H1 (cell line): ENCODE measurements around the gene PIP5K1B. TPM values are rescaled to one million over a fixed set of nuclear protein-coding genes. Genes with fewer than 3 reads are reported as not detected.

Experiments used
- CTCF ChIA-PET: fragments of 300-600 bp; sonication (Branson Sonifier 250); formaldehyde crosslinking; loops from one replicate; lab custom pipeline; 2021; ENCODE audit not compliant: partially characterized antibody; lab: Charles Lee
- POLR2A ChIA-PET: fragments of 300-600 bp; sonication (Branson Sonifier 250); formaldehyde crosslinking; loops from one replicate; lab custom pipeline; 2021; ENCODE audit warnings: inconsistent platforms; ENCODE audit not compliant: partially characterized antibody; lab: Charles Lee
- DNase-seq, 2 experiments: peaks; one replicate each; pipeline versions ENCODE4 v3.0.0 to v3.0.0-alpha.2; 2010 to 2022; ENCODE audit warnings: low spot score in 2 of 2, low read depth in 1 of 2, mixed read lengths in 1 of 2
- FAIRE-seq: peaks from 2 replicates; lab custom pipeline; 2011; peaks lifted over from hg19 to GRCh38; lab: Jason Lieb, UNC
- H2AFZ ChIP-seq: 2 replicates; pipeline ENCODE4 v1.8.1; 2012; ENCODE audit warnings: low read length, inconsistent platforms
- H2AK5ac ChIP-seq: 2 replicates; pipeline ENCODE4 v1.6.1; 2013; ENCODE audit warnings: low read depth, low read length
- H2BK120ac ChIP-seq: replicated peaks from 2 replicates; pipeline ENCODE3; 2013; ENCODE audit warnings: low read depth, low read length, inconsistent platforms
- H2BK12ac ChIP-seq: 2 replicates; pipeline ENCODE4 v1.6.1; 2013; ENCODE audit warnings: low read depth, low read length
- H2BK15ac ChIP-seq: 2 replicates; pipeline ENCODE4 v1.6.1; 2013; ENCODE audit warnings: low read length
- H2BK20ac ChIP-seq: 2 replicates; pipeline ENCODE4 v1.6.1; 2013; ENCODE audit warnings: low read length
- H2BK5ac ChIP-seq: 2 replicates; pipeline ENCODE4 v1.6.1; 2013; ENCODE audit warnings: low read depth, low read length
- H3K14ac ChIP-seq: 2 replicates; pipeline ENCODE4 v1.6.1; 2013; ENCODE audit warnings: inconsistent platforms; ENCODE audit not compliant: insufficient read length
- H3K18ac ChIP-seq: 2 replicates; pipeline ENCODE4 v1.6.1; 2013; ENCODE audit warnings: low read length; ENCODE audit errors: extremely low read depth
- H3K23ac ChIP-seq: 2 replicates; pipeline ENCODE4 v1.6.1; 2013; ENCODE audit warnings: inconsistent platforms; ENCODE audit not compliant: insufficient read length
- H3K23me2 ChIP-seq: 2 replicates; pipeline ENCODE4 v1.6.1; 2013; ENCODE audit warnings: low read depth, low read length
- H3K27ac ChIP-seq: 2 replicates; pipeline ENCODE4 v1.6.1; 2011; ENCODE audit warnings: low read depth, low read length, inconsistent platforms
- H3K27me3 ChIP-seq, 4 experiments: replicated peaks in 1 of 4; 1 replicate in 1 of 4; 2 replicates in 3 of 4; pipeline versions ENCODE4 v1.6.1 to v1.8.1; 2011 to 2013; ENCODE audit warnings: low read length in 3 of 4, mild to moderate bottlenecking in 3 of 4, inconsistent platforms in 2 of 4, mixed read lengths in 2 of 4, moderate library complexity in 1 of 4; ENCODE audit not compliant: control insufficient read depth in 3 of 4, insufficient read depth in 3 of 4; ENCODE audit errors: extremely low read depth in 1 of 4
- H3K36me3 ChIP-seq, 4 experiments: 2 replicates each; pipeline versions ENCODE4 v1.6.1 to v1.8.1; 2011 to 2013; ENCODE audit warnings: mild to moderate bottlenecking in 4 of 4, low read length in 3 of 4, moderate library complexity in 2 of 4, control low read depth in 1 of 4, inconsistent platforms in 1 of 4; ENCODE audit not compliant: insufficient read depth in 4 of 4, control insufficient read depth in 2 of 4
- H3K4ac ChIP-seq: replicated peaks from 2 replicates; pipeline ENCODE3; 2013; ENCODE audit warnings: low read length, low read depth, mixed read lengths, inconsistent platforms; ENCODE audit not compliant: insufficient read length
- H3K4me1 ChIP-seq, 4 experiments: replicated peaks in 1 of 4; 1 replicate in 1 of 4; 2 replicates in 3 of 4; pipeline versions ENCODE4 v1.6.1 to v1.8.1; 2011 to 2013; ENCODE audit warnings: low read length in 3 of 4, inconsistent platforms in 2 of 4, mixed read lengths in 1 of 4; ENCODE audit not compliant: insufficient read depth in 4 of 4, control insufficient read depth in 3 of 4
- H3K4me2 ChIP-seq, 2 experiments: 2 replicates each; pipeline versions ENCODE4 v1.6.1 to v1.8.1; 2011 to 2013; ENCODE audit warnings: low read depth in 2 of 2, low read length in 2 of 2, control low read depth in 1 of 2, inconsistent platforms in 1 of 2, mild to moderate bottlenecking in 1 of 2; ENCODE audit not compliant: insufficient read depth in 1 of 2
- H3K4me3 ChIP-seq, 4 experiments: fragments of 200-600, 300-600 bp in 1 of 4; sonication (generic), shearing (Covaris generic), sonication (Bioruptor Twin) in 1 of 4; 2 replicates each; pipeline versions ENCODE4 v1.5.1 to v1.8.1; 2011 to 2016; ENCODE audit warnings: low read length in 4 of 4, low read depth in 3 of 4, control low read depth in 2 of 4, inconsistent platforms in 2 of 4, mild to moderate bottlenecking in 2 of 4, mixed read lengths in 1 of 4, moderate library complexity in 1 of 4; ENCODE audit not compliant: insufficient read depth in 2 of 4; ENCODE audit errors: extremely low read depth in 1 of 4
- H3K56ac ChIP-seq: replicated peaks from 2 replicates; pipeline ENCODE3; 2013; ENCODE audit warnings: low read depth, mild to moderate bottlenecking, mixed read lengths, low read length, inconsistent platforms; ENCODE audit not compliant: insufficient read length
- H3K79me1 ChIP-seq: 2 replicates; pipeline ENCODE4 v1.6.1; 2013; ENCODE audit warnings: low read depth, low read length, control low read depth
- H3K79me2 ChIP-seq, 2 experiments: 2 replicates each; pipeline versions ENCODE4 v1.6.1 to v1.8.1; 2012 to 2013; ENCODE audit warnings: low read length in 2 of 2, mild to moderate bottlenecking in 2 of 2, inconsistent platforms in 1 of 2; ENCODE audit not compliant: insufficient read depth in 2 of 2, control insufficient read depth in 1 of 2
- H3K9ac ChIP-seq, 4 experiments: replicated peaks in 1 of 4; 1 replicate in 1 of 4; 2 replicates in 3 of 4; pipeline versions ENCODE4 v1.6.1 to v1.8.1; 2011 to 2013; ENCODE audit warnings: low read depth in 3 of 4, low read length in 3 of 4, control low read depth in 2 of 4, mild to moderate bottlenecking in 2 of 4, moderate library complexity in 2 of 4, inconsistent platforms in 1 of 4; ENCODE audit errors: extremely low read depth in 1 of 4
- H3K9me3 ChIP-seq, 2 experiments: 2 replicates each; pipeline versions ENCODE4 v1.6.1 to v1.8.1; 2012 to 2013; ENCODE audit warnings: mild to moderate bottlenecking in 2 of 2, moderate library complexity in 2 of 2, control low read depth in 1 of 2, inconsistent platforms in 1 of 2, low read depth in 1 of 2, low read length in 1 of 2, mixed read lengths in 1 of 2; ENCODE audit not compliant: insufficient read depth in 2 of 2
- H4K20me1 ChIP-seq, 2 experiments: replicated peaks in 1 of 2; 2 replicates each; pipeline versions ENCODE3 to v1.8.1; 2011 to 2013; ENCODE audit warnings: inconsistent platforms in 2 of 2, low read length in 2 of 2, mild to moderate bottlenecking in 1 of 2; ENCODE audit not compliant: insufficient read depth in 2 of 2, control insufficient read depth in 1 of 2
- H4K5ac ChIP-seq: 2 replicates; pipeline ENCODE4 v1.6.1; 2013; ENCODE audit warnings: low read length, low read depth, mixed read lengths, inconsistent platforms; ENCODE audit not compliant: insufficient read length
- H4K8ac ChIP-seq: 2 replicates; pipeline ENCODE4 v1.8.0; 2013; ENCODE audit warnings: mild to moderate bottlenecking, moderate library complexity, low read length, inconsistent platforms; ENCODE audit not compliant: insufficient read depth; ENCODE audit errors: extremely low read depth
- H4K91ac ChIP-seq: replicated peaks from 2 replicates; pipeline ENCODE3; 2013; ENCODE audit warnings: low read length, mixed read lengths, inconsistent platforms; ENCODE audit not compliant: insufficient read length
- WGBS, 2 experiments: shearing (Covaris generic) in 1 of 2; methylation state at CpG; one replicate each; pipeline versions ENCODE4 v1.1.6 to v1.1.7; 2013 to 2015; ENCODE audit warnings: low lambda C conversion rate in 2 of 2, mixed read lengths in 2 of 2, inconsistent platforms in 1 of 2, low coverage in 1 of 2, missing lambda C conversion rate in 1 of 2; ENCODE audit not compliant: insufficient replicate concordance in 2 of 2, insufficient coverage in 1 of 2, insufficient read length in 1 of 2; ENCODE audit errors: extremely low coverage in 1 of 2, missing lambda C conversion rate in 1 of 2; 5-methylcytosine and 5-hydroxymethylcytosine counted together
- polyA plus RNA-seq, 7 experiments: library from polyadenylated mRNA; depleted of rRNA in 3 of 7; stranded (reverse) in 5 of 7; unstranded in 2 of 7; fragments of >200 nt in 5 of 7; fragments of 200-250 nt in 2 of 7; gene quantifications; 1 replicate in 5 of 7; 2 replicates in 1 of 7; 4 replicates in 1 of 7; pipeline versions ENCODE4 v1.2.1 to v1.2.3, GENCODE V29; 2011 to 2013; ENCODE audit warnings: missing spikeins in 2 of 7, mixed read lengths in 2 of 7
- total RNA-seq: library from RNA; stranded (reverse); fragmentation: NEBNext Ultra II Directional; extraction: Animal tissue kit (Norgen Biotek cat#: 25700); gene quantifications from 2 replicates; pipeline ENCODE4 v1.2.1, GENCODE V29; 2021

PIP5K1B gene
- total and polyA plus RNA-seq, 2 of the 8 experiments (the other 6 are each of a cell fraction or from before 2014, with no cell fraction given): 4.7 to 7.7 TPM

- H2BK5ac ChIP-seq: no peak overlapping the region; the same call in 1 of the 2 replicates
- H2BK20ac ChIP-seq: no peak overlapping the region
- no peak overlapping the region for H2AFZ ChIP-seq
- no peak overlapping the region for H3K9ac ChIP-seq
- H3K4ac ChIP-seq: no peak overlapping the region
- H4K91ac ChIP-seq: no peak overlapping the region
- H3K79me1 ChIP-seq: no peaks in the 10 kb centered on the region
- no peak overlapping the region for H2BK12ac ChIP-seq
- no peak overlapping the region for H3K14ac ChIP-seq
- 93% methylated on average over 1 of the region's 1 CpG; no CpG with 5 or more reads in 1 of the 2 experiments for WGBS, 2 experiments
- H4K8ac ChIP-seq: no peak overlapping the region
- H3K23ac ChIP-seq: no peak overlapping the region
- no peak overlapping the region for H3K27ac ChIP-seq
- H3K27me3 ChIP-seq: no peaks in the 10 kb centered on the region
- no peak overlapping the region for H3K4me2 ChIP-seq
- H2BK15ac ChIP-seq: no peak overlapping the region
- H3K23me2 ChIP-seq: no peaks in the 10 kb centered on the region
- FAIRE-seq (no peak), DNase-seq (no peak)
- no peak overlapping the region for H3K56ac ChIP-seq
- H3K4me1 ChIP-seq: no peaks in the 10 kb centered on the region
- no peaks in the 10 kb centered on the region for H4K20me1 ChIP-seq
- POLR2A ChIA-PET: no interaction called here
- no peak overlapping the region for H2BK120ac ChIP-seq
- no peak overlapping the region for H4K5ac ChIP-seq
- no peak overlapping the region for H2AK5ac ChIP-seq
- no peak overlapping the region for H3K4me3 ChIP-seq
- H3K18ac ChIP-seq: no peak overlapping the region
- CTCF ChIA-PET: no interaction called here
- no peaks in the 10 kb centered on the region for H3K9me3 ChIP-seq
- H3K79me2 ChIP-seq: no peaks in the 10 kb centered on the region
- no peaks in the 10 kb centered on the region for H3K36me3 ChIP-seq
These were observed 182.2 kb downstream of the PIP5K1B start for GRCh38 chr9:68887232-68887631.
